ENCODE measurements around the gene RBCK1.
A peak's percentile ranks its signal among the peaks of the same experiment; 100 is the strongest.
"Not testable (repeated sequence)": the region's sequence is repeated elsewhere in the genome, so short reads cannot be mapped to it uniquely, and the experiment has no call there.

The RBCK1 gene

GRCh38 chr20:437787-438486, 29.8 kb downstream of the RBCK1 start:
- DNase-seq (ENCODE audit: low read depth): no peak

GRCh38 chr20:438571-439469, 30.7 kb downstream of the RBCK1 start:
- no peak for DNase-seq (ENCODE audit: low read depth)

GRCh38 chr20:440148-440547, 32.0 kb downstream of the RBCK1 start:
- DNase-seq (ENCODE audit: low read depth): no peak

- DNase-seq (ENCODE audit: low read depth): peak; percentile 40
These were observed 32.5 kb downstream of the RBCK1 start for GRCh38 chr20:440636-441035.

- no peak for DNase-seq (ENCODE audit: low read depth)
These were observed 35.2 kb downstream of the RBCK1 start for GRCh38 chr20:443223-443775.

GRCh38 chr20:444117-444516, 36.0 kb downstream of the RBCK1 start:
- no peak for DNase-seq (ENCODE audit: low read depth)

GRCh38 chr20:444862-445426, 36.8 kb downstream of the RBCK1 start:
- DNase-seq (ENCODE audit: low read depth): peak; percentile 76

GRCh38 chr20:445514-446336, 37.6 kb downstream of the RBCK1 start:
- DNase-seq (ENCODE audit: low read depth): no peak

- not testable (repeated sequence) for DNase-seq (ENCODE audit: low read depth)
These were observed 43.9 kb downstream of the RBCK1 start for GRCh38 chr20:452021-452420.

GRCh38 chr20:454951-455350, 46.9 kb downstream of the RBCK1 start:
- DNase-seq (ENCODE audit: low read depth): no peak

GRCh38 chr20:458776-459175, 50.7 kb downstream of the RBCK1 start:
- DNase-seq (ENCODE audit: low read depth): no peak

- no peak for DNase-seq (ENCODE audit: low read depth)
These were observed 52.1 kb downstream of the RBCK1 start for GRCh38 chr20:460180-460579.

GRCh38 chr20:460707-461106, 52.6 kb downstream of the RBCK1 start:
- peak; percentile 28 for DNase-seq (ENCODE audit: low read depth)

GRCh38 chr20:461254-462198, 53.4 kb downstream of the RBCK1 start:
- DNase-seq (ENCODE audit: low read depth): peak; percentile 59

- peak; percentile 88 for DNase-seq (ENCODE audit: low read depth)
These were observed 54.3 kb downstream of the RBCK1 start, which contains the start of gene TBC1D20 for GRCh38 chr20:462199-462991. Gene TBC1D20, minus strand, starts transcription at chr20:462533. Its CDS starts 128 bp downstream, at chr20:462405.

GRCh38 chr20:467755-468154, 59.7 kb downstream of the RBCK1 start:
- DNase-seq (ENCODE audit: low read depth): no peak

GRCh38 chr20:469746-470490, 61.8 kb downstream of the RBCK1 start:
- no peak for DNase-seq (ENCODE audit: low read depth)

GRCh38 chr20:472137-472846, 64.2 kb downstream of the RBCK1 start:
- DNase-seq (ENCODE audit: low read depth): no peak

Data from ELR (cell line).